Panc1 (cell line): Measurements from ENCODE around the gene P2RY14.

Experiments
- POLR2AphosphoS5 ChIP-seq: IDR thresholded peaks from 2 replicates; pipeline ENCODE4 v1.6.1; 2012; ENCODE audit warnings: mild to moderate bottlenecking, low read depth, low read length, moderate library complexity
- SIN3A ChIP-seq: IDR thresholded peaks from 2 replicates; pipeline ENCODE4 v1.6.1; 2012; ENCODE audit warnings: low read depth, mild to moderate bottlenecking, low read length, moderate library complexity, borderline replicate concordance; ENCODE audit not compliant: insufficient read depth
- TF ChIP-seq, protein P1 (sequence below): fragments of 450-650 bp; IDR thresholded peaks from 2 replicates; pipeline ENCODE4 v1.5.1; 2017; ENCODE audit warnings: mild to moderate bottlenecking
- TF ChIP-seq, protein P2 (sequence below), 2 experiments: IDR thresholded peaks; 2 replicates each; pipeline ENCODE4 v1.6.1; 2011 to 2012; ENCODE audit warnings: low read depth in 2 of 2, control low read depth in 1 of 2, low read length in 1 of 2, mild to moderate bottlenecking in 1 of 2, moderate library complexity in 1 of 2; ENCODE audit not compliant: insufficient read depth in 1 of 2

DNA sequence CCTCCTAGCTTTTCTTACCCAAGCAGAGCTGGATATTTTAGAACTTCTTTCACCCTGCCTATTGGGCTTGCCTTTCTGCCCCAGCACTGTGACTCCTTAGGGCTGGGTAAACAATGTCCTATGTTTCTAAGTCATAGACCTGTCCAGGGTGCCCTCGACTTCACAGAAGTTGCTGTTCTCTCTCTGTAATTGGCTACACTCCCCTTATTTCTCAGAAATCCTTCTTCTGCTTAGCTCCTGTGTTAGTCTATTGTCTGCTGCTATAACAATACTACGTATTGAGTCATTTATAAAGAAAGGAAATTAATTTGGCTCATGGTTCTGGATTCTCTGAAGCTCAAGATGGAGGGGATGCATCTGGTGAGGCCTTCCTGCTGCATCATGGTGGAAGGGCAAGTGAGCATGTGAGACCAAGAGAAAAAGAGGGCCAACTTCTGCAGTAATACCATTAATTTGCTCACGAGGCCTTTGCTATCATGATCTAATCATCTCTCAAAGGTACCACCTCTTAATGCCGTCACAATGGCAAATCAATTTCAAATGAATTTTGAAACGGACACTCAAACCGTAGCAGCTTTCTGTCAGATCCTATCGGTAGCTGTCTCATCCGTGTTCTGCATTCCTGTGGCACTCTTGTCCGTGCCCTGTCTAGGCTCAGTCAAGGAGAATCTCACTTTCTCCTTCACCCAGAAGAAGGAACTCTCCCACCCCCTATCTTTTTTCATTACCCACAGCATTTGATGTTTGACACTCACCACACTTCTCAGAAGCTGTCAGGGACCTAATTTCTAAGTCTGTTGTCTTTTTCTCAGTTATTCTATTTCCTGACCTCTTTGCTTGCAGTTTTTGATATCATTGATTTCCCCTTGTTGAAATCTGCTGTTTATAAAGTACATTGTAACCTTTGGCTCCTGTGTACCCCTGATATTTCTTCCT, 53.0 kb downstream of the P2RY14 start:
- TF ChIP-seq POLR2AphosphoS5 (no peak), SIN3A (no peak)
- TF ChIP-seq, protein P1, sequence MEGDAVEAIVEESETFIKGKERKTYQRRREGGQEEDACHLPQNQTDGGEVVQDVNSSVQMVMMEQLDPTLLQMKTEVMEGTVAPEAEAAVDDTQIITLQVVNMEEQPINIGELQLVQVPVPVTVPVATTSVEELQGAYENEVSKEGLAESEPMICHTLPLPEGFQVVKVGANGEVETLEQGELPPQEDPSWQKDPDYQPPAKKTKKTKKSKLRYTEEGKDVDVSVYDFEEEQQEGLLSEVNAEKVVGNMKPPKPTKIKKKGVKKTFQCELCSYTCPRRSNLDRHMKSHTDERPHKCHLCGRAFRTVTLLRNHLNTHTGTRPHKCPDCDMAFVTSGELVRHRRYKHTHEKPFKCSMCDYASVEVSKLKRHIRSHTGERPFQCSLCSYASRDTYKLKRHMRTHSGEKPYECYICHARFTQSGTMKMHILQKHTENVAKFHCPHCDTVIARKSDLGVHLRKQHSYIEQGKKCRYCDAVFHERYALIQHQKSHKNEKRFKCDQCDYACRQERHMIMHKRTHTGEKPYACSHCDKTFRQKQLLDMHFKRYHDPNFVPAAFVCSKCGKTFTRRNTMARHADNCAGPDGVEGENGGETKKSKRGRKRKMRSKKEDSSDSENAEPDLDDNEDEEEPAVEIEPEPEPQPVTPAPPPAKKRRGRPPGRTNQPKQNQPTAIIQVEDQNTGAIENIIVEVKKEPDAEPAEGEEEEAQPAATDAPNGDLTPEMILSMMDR, result no peak
- TF ChIP-seq, protein P2, sequence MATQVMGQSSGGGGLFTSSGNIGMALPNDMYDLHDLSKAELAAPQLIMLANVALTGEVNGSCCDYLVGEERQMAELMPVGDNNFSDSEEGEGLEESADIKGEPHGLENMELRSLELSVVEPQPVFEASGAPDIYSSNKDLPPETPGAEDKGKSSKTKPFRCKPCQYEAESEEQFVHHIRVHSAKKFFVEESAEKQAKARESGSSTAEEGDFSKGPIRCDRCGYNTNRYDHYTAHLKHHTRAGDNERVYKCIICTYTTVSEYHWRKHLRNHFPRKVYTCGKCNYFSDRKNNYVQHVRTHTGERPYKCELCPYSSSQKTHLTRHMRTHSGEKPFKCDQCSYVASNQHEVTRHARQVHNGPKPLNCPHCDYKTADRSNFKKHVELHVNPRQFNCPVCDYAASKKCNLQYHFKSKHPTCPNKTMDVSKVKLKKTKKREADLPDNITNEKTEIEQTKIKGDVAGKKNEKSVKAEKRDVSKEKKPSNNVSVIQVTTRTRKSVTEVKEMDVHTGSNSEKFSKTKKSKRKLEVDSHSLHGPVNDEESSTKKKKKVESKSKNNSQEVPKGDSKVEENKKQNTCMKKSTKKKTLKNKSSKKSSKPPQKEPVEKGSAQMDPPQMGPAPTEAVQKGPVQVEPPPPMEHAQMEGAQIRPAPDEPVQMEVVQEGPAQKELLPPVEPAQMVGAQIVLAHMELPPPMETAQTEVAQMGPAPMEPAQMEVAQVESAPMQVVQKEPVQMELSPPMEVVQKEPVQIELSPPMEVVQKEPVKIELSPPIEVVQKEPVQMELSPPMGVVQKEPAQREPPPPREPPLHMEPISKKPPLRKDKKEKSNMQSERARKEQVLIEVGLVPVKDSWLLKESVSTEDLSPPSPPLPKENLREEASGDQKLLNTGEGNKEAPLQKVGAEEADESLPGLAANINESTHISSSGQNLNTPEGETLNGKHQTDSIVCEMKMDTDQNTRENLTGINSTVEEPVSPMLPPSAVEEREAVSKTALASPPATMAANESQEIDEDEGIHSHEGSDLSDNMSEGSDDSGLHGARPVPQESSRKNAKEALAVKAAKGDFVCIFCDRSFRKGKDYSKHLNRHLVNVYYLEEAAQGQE (IDR thresholded peaks at IDR 0.05; ENCODE audit: insufficient read depth in 1 of 2, low read depth in 2 of 2, low read length in 1 of 2), result no peak
